ENCODE data around the gene PPP3CA. TPM values are rescaled to one million over a fixed set of nuclear protein-coding genes. Genes with fewer than 3 reads are reported as not detected.

The PPP3CA gene
- total RNA-seq, 1 experiment from 2014 or later = 133 TPM

GRCh38 chr4:101175896-101176676 is 171.2 kb downstream of the PPP3CA start:
- Histone ChIP-seq H2AFZ (ENCODE audit: low read depth, low read length, poor library complexity, severe bottlenecking) (no peak overlapping the region), H3K36me3 (ENCODE audit: control insufficient read depth in 1 of 2, insufficient read depth in 2 of 2, low read length in 2 of 2) (no peaks in the 10 kb centered on the region), H3K9me2 (ENCODE audit: insufficient read depth) (no peaks in the 10 kb centered on the region), H3K27ac (ENCODE audit: low read depth, low read length) (peak overlapping the region; percentile 34; the same call in 1 of the 2 replicates), H3K4me1 (ENCODE audit: control insufficient read depth in 1 of 2, insufficient read depth in 2 of 2, low read length in 2 of 2) (peaks cover 76 to 86% of the 10 kb centered on the region in 2 experiments), H3K4me3 (replicated peaks in 1 of 2; ENCODE audit: low read depth in 1 of 2, low read length in 2 of 2) (no peak overlapping the region), H3K4me2 (ENCODE audit: low read length) (no peak overlapping the region), H3K9me3 (ENCODE audit: control insufficient read depth in 1 of 2, insufficient read depth in 1 of 2, low read depth in 1 of 2, low read length in 2 of 2) (no peaks in the 10 kb centered on the region), H3K27me3 (ENCODE audit: insufficient read depth, low read length) (no peaks in the 10 kb centered on the region), H4K20me1 (ENCODE audit: insufficient read depth) (no peaks in the 10 kb centered on the region), H3K79me2 (ENCODE audit: insufficient read depth, low read length) (peaks cover 59% of the 10 kb centered on the region), H3K9ac (ENCODE audit: low read length) (no peak overlapping the region)
- no TSS peak for BruUV-seq (replicated peaks)
- RAD21 ChIA-PET (ENCODE audit: low non-redundant PET in 1 of 2, low total read pairs in 2 of 2, uncharacterized antibody in 2 of 2, unreplicated experiment in 2 of 2) = no interaction called here
- DNase-seq (ENCODE audit: low read depth, low spot score) (no peak), ATAC-seq (no peak)
- POLR2A ChIA-PET = no interaction called here
- CTCF ChIA-PET = no interaction called here
- TF ChIP-seq SIN3A (IDR thresholded peaks at IDR 0.05; ENCODE audit: low read depth) = no peak
- TF ChIP-seq ZFX (IDR thresholded peaks at IDR 0.05) = no peak; the same call in 1 of the 2 replicates
- no peak for TF ChIP-seq FOSL1 (IDR thresholded peaks at IDR 0.05; ENCODE audit: low read depth)
- no peak for TF ChIP-seq ELF1 (IDR thresholded peaks at IDR 0.05; ENCODE audit: borderline replicate concordance, low read depth)
- no peak for TF ChIP-seq SRF (IDR thresholded peaks at IDR 0.05; ENCODE audit: low read depth)
- TF ChIP-seq POLR2AphosphoS5 (IDR thresholded peaks at IDR 0.05; ENCODE audit: low read depth, low read length) = no peak
- TF ChIP-seq ATF3 (IDR thresholded peaks at IDR 0.05) = no peak
- TF ChIP-seq EZH2phosphoT487 (IDR thresholded peaks at IDR 0.05; ENCODE audit: borderline replicate concordance) = no peak
- no peak for TF ChIP-seq EGR1 (IDR thresholded peaks at IDR 0.05; ENCODE audit: low read depth)
- TF ChIP-seq YY1 (IDR thresholded peaks at IDR 0.05; ENCODE audit: extremely low read depth, insufficient replicate concordance, low read depth, low read length) = no peak
- no peak for TF ChIP-seq ZBTB33 (IDR thresholded peaks at IDR 0.05; ENCODE audit: extremely low read depth, insufficient replicate concordance, low read length)
- no peak for TF ChIP-seq JUND (IDR thresholded peaks at IDR 0.05)
- no peak for TF ChIP-seq RAD21 (IDR thresholded peaks at IDR 0.05; ENCODE audit: low read depth)
- no peak for TF ChIP-seq CTCF (IDR thresholded peaks at IDR 0.05 in 2 of 3, conservative IDR thresholded peaks at IDR 0.05 in 1 of 3; ENCODE audit: borderline replicate concordance in 1 of 3, insufficient read depth in 1 of 3, low read depth in 2 of 3, low read length in 2 of 3)
- no peak for TF ChIP-seq MAX (IDR thresholded peaks at IDR 0.05)
- TF ChIP-seq REST (IDR thresholded peaks at IDR 0.05; ENCODE audit: low read depth) = no peak
- no peak for TF ChIP-seq POLR2A (IDR thresholded peaks at IDR 0.05; ENCODE audit: borderline replicate concordance, extremely low read depth, insufficient read depth, insufficient read length)
- TF ChIP-seq TCF7L2 (IDR thresholded peaks at IDR 0.05; ENCODE audit: borderline replicate concordance, extremely low read depth, insufficient read depth, insufficient read length) = no peak
- intact Hi-C loops (cut with micrococcal nuclease) = no loop called here

All from HCT116 (cell line).